Stimulated activated CD4-positive, alpha-beta T cell treated with anti-CD3 and anti-CD28 coated beads, Interleukin-1b, Interleukin-23, amount 100 ng/mL, for 48 hours (primary cell): ENCODE measurements around the gene MYCN.
"Not testable (repeated sequence)": the region's sequence is repeated elsewhere in the genome, so short reads cannot be mapped to it uniquely, and the experiment has no call there.

Experiments used
- DNase-seq: peaks from one replicate; pipeline ENCODE4 v3.0.0-alpha.2; 2020

MYCN gene

GRCh38 chr2:15908371-15908770 lies 32.0 kb upstream of the MYCN start:
- no peak for DNase-seq

- DNase-seq, result no peak
Observed at GRCh38 chr2:15909157-15909556, 31.2 kb upstream of the MYCN start.

- DNase-seq, result no peak
Observed at GRCh38 chr2:15909736-15910135, 30.6 kb upstream of the MYCN start.

GRCh38 chr2:15911270-15911669 lies 29.1 kb upstream of the MYCN start:
- DNase-seq, result not testable (repeated sequence)

- no peak for DNase-seq
Observed at GRCh38 chr2:15911686-15912085, 28.7 kb upstream of the MYCN start.

GRCh38 chr2:15912203-15912602 lies 28.1 kb upstream of the MYCN start:
- DNase-seq, result no peak

GRCh38 chr2:15913146-15913545 lies 27.2 kb upstream of the MYCN start:
- no peak for DNase-seq

GRCh38 chr2:15914596-15915385 lies 25.6 kb upstream of the MYCN start:
- DNase-seq, result no peak

GRCh38 chr2:15915546-15915945 lies 24.8 kb upstream of the MYCN start:
- not testable (repeated sequence) for DNase-seq

GRCh38 chr2:15916336-15916735 lies 24.0 kb upstream of the MYCN start:
- no peak for DNase-seq

- no peak for DNase-seq
Observed at GRCh38 chr2:15918761-15919356, 21.5 kb upstream of the MYCN start.

- DNase-seq, result no peak
Observed at GRCh38 chr2:15919716-15920434, 20.5 kb upstream of the MYCN start.

GRCh38 chr2:15920696-15921095 lies 19.7 kb upstream of the MYCN start:
- DNase-seq, result no peak

- no peak for DNase-seq
Observed at GRCh38 chr2:15923597-15923996, 16.8 kb upstream of the MYCN start.

- no peak for DNase-seq
Observed at GRCh38 chr2:15925819-15926218, 14.5 kb upstream of the MYCN start.

GRCh38 chr2:15926252-15926651 lies 14.1 kb upstream of the MYCN start:
- DNase-seq, result no peak

- DNase-seq, result no peak
Observed at GRCh38 chr2:15927551-15928218, 12.7 kb upstream of the MYCN start.

GRCh38 chr2:15929008-15929407 lies 11.3 kb upstream of the MYCN start:
- DNase-seq, result not testable (repeated sequence)

GRCh38 chr2:15929861-15930260 lies 10.5 kb upstream of the MYCN start:
- no peak for DNase-seq

- no peak for DNase-seq
Observed at GRCh38 chr2:15930589-15931318, 9.6 kb upstream of the MYCN start.

- no peak for DNase-seq
Observed at GRCh38 chr2:15931319-15931890, 8.9 kb upstream of the MYCN start.

GRCh38 chr2:15931950-15932349 lies 8.4 kb upstream of the MYCN start:
- no peak for DNase-seq
